HG02642 (cell line): ENCODE data around the gene PLPPR4.

Source experiments
- ATAC-seq: cut with Tn5 transposase; IDR thresholded peaks from one replicate; pipeline ENCODE4 v1.9.1; 2021; ENCODE audit warnings: mild to moderate bottlenecking; ENCODE audit not compliant: unreplicated experiment, poor library complexity

PLPPR4 gene

DNA sequence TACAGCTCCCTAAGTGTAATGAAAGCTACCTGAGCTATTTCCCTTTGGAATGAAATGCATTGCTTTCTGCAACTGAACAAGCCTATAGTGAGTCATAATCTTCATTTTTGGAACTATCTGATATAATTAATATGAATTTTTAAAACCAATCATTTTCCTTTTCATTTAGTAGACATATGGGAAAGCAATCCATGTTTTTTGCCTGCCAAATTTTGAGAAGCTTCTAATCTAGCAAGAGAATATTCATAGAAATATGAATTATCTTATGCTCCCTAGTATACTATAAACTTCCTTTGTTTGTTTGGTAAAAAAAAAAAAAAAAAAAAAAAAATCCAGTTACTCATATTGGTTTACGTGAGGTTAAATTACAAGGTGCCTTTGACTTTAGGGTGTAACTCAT, 68.3 kb downstream of the PLPPR4 start:
- ATAC-seq, result no peak

DNA sequence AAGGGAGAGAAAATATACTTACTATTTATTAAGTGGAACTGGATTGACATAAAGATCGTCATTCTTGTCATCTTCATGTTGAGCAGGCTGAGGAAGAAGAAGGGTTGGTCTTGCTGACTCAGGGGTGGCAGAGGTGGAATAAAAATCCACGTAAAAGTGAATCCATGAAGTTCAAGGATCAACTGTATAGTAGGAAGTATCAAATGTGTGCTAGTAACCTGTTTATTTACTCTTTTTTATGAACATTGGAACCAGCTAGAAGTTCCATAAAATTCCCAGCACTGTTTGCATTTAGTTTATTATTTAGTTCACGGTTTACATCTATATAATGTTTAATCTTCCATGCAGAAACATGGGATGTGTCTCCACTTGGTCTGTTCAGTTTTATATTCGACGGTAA, 70.7 kb downstream of the PLPPR4 start:
- ATAC-seq, result no peak

DNA sequence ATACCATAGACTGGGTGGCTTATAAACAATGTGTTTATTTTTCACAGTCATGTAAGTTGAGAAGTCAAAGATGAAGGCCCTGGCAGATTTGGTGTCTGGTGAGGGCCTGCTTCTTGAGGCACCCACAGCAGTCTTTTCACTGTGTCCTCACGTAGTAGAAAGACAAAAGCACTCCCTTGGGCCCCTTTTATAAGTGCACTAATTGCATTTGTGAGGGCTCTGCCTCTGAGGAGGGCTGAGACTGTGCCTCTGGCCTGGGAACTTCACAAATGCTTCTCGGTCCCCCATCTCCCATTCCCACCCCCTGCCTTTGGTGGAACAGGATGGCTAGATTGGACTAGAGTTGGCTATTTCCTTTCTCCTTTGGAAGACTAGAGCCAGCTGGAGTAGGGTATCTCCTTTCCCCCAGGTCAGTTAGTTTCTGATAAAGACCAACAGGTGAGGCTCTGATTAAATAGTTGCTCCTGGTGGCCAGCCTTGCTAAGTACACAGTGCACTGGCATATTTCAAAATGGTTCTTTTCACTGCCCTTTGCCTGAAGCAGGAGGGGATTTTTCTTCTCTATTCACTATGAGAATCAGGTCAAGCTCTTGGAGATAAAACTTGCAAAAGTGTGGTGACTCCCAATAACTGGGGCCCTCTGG, 82.9 kb downstream of the PLPPR4 start:
- no peak for ATAC-seq

DNA sequence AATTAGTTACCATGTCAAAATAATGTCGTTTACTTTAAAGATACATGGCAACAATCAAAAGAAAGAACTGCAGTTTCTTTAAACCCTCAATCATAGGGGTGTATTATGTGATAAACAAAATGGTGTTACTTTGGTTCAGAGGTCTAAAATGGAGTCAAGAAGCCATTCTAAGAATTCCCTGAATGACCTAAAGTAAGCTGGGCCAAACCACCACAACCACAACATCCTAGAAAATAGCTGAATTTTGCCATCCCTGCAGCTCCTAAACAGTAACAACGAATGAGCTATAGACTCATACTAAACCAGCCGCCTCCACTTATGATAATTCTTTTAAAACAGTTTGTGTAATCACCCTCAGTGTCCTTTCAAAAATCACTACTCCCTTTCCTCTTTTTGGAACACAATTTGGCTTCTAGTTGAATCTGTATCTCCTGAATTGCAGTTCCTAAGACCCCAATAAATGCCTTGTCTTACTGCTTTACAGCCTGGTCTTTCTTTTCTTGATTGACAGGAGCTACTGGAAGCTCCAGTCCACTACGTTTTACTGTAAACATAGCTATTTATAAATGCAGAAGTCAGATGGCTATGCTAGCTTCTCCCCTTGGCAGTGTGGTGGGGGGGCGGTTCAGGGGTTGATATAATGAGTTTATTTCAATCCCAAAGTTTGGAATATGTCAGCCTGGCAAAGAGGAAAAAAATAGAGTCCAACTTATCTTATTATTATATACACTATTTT, 84.3 kb downstream of the PLPPR4 start:
- ATAC-seq, result no peak

DNA sequence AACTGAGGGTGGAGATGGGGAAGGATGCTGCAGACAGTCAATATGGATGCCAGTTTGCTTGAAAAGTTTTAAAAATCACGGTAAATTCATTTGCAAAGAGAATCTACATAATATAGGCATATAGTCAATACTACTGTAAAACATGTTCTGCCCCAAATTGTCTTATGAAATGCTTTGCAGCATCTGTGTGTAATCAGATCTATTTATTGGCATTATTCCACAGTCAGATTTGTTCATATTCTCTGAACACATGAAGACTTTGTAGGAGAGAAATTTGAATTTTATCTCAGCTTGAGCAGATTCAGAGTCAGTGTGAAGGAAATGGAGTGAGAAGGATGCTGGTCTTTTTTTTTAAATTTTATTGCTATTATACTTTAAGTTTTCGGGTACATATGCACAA, 88.5 kb downstream of the PLPPR4 start:
- ATAC-seq, result no peak

DNA sequence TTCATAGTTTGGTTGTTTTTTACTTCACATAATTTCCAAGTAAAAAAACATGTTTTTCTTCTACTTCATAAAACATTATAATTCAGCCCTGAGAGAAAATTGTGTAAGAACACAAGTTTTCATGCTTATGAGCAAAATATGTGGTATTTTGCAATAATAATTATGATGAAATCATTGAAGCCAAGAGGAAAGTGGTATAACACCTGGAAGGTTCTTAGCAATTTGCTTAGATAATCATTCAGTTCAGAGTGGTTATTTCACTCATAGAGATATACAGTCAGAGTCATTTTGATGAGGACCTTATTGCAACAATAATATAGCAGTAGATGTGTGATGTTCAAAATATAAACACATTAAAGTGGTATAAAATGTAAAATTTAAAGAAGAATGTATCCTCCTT, 94.5 kb downstream of the PLPPR4 start:
- no peak for ATAC-seq
